ENCODE results near the gene ZNF697.
"Not testable (repeated sequence)": the region's sequence is repeated elsewhere in the genome, so short reads cannot be mapped to it uniquely, and the experiment has no call there.

Gene ZNF697

DNA sequence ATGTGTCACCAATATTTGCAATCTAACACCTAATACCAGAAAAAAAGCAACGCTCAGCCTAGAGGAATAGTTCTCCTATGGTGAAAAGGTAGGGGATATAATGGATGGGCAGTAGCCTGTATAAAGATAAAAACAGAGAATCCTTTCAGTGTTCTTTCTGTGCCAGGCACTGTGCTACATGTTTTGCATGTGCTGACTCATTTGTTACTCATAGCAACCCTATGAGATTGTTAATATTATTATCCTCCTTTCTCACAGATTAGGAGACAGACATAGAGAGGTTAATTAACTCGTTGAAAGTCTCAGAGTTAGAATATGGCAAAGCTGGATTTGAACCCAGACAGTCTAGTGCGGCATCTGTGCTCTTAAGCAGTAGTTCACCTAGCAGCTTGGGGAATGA, 45.3 kb downstream of the ZNF697 start:
- not testable (repeated sequence) for DNase-seq (ENCODE audit: low spot score)

- DNase-seq (ENCODE audit: low spot score), result no peak
These were observed 45.9 kb downstream of the ZNF697 start for GRCh38 chr1:119602169-119602568.

- no peak for DNase-seq (ENCODE audit: low spot score)
These were observed 47.1 kb downstream of the ZNF697 start for GRCh38 chr1:119600976-119601375.

DNA sequence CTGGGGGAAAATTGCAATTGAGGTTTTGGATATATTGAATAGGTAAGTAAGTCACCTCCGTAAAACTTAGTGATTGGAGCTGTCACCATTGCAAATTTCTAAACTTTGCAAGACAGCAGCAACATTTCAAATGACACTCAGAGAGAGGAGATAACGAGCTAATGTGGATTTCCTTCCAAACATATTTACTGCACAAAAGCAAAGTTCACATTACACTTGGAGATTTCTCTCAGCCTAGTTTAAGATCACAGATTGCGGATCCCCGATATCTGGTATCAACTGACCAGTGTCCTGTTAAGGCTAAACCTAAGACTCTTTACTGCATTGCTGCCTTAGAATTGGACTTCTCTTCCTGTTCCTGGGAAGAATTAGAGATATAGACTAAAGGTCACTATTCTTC, 47.5 kb downstream of the ZNF697 start:
- DNase-seq (ENCODE audit: low spot score), result no peak

GRCh38 chr1:119595606-119596005, 52.5 kb downstream of the ZNF697 start:
- DNase-seq (ENCODE audit: low spot score), result no peak

DNA sequence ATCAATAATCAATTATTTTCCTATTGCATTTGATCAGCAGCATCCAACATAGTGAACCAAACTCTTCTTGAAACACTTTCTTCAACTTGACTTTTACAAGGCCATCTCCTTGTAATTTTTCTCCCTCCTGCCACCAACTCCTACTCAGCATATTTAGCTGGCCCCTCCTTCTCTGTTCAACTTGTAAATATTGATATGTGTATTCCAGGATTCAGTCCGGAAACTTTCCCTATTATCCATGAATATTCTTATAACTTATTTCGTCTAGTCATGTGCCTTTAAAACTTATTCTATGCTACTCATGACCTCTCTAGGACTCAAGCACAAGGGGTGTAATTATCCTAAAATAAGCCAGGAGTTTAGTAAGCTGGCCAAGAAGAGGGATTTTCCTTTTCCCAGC, 52.9 kb downstream of the ZNF697 start:
- DNase-seq (ENCODE audit: low spot score), result no peak

DNA sequence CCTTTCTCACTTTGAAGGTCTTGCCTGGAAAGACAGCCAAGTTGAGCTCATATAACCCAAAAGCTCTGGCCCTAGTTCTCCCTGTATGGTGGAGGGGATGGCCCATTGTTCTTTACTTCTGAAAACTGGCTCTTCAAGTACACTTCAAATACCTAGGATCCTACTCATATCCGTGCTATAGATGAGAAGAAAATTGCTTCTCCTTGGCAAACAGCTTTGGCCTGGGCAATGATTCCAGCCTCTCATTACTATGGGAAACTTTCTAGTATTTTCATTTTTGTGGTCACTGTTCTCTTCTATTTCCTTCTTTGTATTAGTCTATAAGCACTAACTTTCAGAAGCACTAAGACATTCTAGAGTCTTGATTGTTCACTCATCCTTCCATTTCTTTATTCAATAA, 53.7 kb downstream of the ZNF697 start:
- no peak for DNase-seq (ENCODE audit: low spot score)

GRCh38 chr1:119593805-119594204, 54.3 kb downstream of the ZNF697 start:
- no peak for DNase-seq (ENCODE audit: low spot score)

- no peak for DNase-seq (ENCODE audit: low spot score)
These were observed 57.7 kb downstream of the ZNF697 start for GRCh38 chr1:119590393-119590792.

DNA sequence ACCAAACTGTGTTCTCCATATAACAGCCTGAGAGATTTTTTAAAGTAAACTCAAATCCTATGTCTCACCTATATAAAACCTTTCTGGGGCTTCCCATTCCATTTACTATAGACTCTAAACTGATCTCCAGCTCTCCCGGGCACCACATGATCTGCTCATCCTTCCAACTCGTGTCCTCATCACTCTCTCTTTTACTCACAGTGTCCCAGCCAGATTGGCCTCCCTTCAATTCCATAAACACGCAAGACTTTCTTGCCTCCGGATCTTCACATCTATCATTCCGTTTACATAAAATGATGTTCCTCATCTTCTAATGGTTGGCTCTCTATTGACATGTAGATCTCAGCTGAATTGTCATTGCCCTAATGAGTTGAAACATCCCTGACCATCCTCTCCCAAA, 59.4 kb downstream of the ZNF697 start:
- no peak for DNase-seq (ENCODE audit: low spot score)

DNA sequence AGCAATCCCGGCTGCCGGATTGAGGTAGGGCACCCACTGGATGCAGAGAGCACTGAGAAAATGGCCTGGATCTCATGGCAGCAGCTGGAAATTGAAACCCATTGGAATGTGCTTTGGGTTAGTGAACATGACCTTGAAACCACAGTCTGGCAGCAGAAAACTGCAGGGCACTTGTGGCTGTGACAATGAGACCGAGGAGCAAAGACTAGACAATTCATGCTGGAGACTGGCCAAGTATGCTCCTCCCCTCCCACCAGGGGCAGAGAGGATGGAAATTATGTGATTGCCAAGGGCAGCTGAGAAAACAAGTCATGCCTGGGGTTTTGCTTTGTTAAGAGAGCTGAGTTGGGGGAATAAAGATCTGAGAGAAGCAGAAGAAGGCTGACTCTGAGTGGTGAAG, 60.7 kb downstream of the ZNF697 start:
- DNase-seq (ENCODE audit: low spot score), result no peak

GRCh38 chr1:119585801-119586200, 62.3 kb downstream of the ZNF697 start:
- DNase-seq (ENCODE audit: low spot score), result not testable (repeated sequence)

DNA sequence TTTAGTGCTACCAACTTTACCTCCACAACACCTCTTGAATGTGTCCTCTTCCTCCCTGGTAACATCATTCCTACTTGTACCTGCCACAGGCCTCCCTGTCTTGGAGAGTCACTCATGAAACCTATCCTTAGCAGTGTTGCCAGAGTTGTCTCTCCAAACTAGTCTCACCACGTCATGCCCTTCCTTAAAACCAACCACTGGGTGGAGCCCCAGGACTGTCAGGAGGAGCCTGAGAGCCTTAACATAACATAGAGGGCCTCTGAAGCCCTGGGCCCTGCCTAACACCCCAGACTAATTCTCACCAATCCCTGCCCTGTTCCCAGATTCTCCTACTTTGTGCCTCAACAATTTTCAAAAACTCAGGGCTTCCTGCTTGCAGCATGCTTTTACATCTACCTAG, 65.3 kb downstream of the ZNF697 start:
- no peak for DNase-seq (ENCODE audit: low spot score)

- not testable (repeated sequence) for DNase-seq (ENCODE audit: low spot score)
These were observed 67.0 kb downstream of the ZNF697 start for GRCh38 chr1:119581076-119581475.

- DNase-seq (ENCODE audit: low spot score), result no peak
These were observed 74.2 kb downstream of the ZNF697 start for GRCh38 chr1:119573886-119574285.

DNA sequence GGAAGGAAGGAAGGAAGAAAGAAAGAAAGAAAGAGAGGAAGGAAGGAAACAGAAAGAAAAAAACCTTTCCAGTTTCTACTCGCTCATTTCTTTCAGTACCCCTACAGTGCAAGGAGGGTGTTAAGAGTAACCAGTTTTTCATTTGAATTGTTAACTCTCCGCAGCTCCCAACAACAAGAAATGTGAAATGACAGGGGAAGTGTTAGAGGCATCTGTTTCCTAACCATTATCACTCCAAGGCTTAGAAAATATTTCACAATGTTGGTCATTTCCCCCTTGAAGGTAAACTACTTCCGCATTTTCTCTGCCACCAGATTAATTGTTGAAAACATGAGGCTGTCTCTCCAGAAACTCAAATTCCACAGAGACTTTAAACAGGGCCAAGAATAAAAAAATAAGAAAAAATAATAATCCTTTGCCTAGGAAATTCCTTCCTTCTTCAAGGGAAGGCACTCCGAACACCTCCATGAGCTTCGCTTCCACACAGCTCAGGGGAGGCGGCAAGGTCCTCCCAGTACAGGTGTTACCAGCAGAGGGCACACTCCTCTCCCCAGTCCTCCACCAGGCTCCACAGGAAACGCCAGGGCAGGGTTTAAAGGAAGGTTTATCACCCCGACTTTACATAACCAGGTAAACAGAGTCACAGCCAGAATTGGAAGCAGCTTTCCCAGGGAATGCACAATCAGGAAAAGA, 78.0 kb downstream of the ZNF697 start:
- DNase-seq (ENCODE audit: low spot score), result not testable (repeated sequence)
